GM12864 (cell line): ENCODE results near the gene NUP98.

Source experiments
- DNase-seq: peaks from one replicate; pipeline ENCODE4 v3.0.0-alpha.2; 2011; ENCODE audit warnings: low read depth
- H3K4me3 ChIP-seq: 2 replicates; pipeline ENCODE4 v1.5.1; 2011; ENCODE audit warnings: mild to moderate bottlenecking, low read depth, low read length, control low read depth
- CTCF ChIP-seq: IDR thresholded peaks from 2 replicates; pipeline ENCODE4 v1.5.1; 2011; ENCODE audit warnings: low read depth, mild to moderate bottlenecking, moderate library complexity, low read length, control low read depth, inconsistent platforms; ENCODE audit errors: missing control alignments

NUP98 gene

GRCh38 chr11:3840004-3840869 lies 42.9 kb upstream of the NUP98 start:
- no peak for TF ChIP-seq CTCF
- no peak for DNase-seq
- peak overlapping the region; percentile 74 for H3K4me3 ChIP-seq

- peak overlapping the region; percentile 74 for H3K4me3 ChIP-seq
- no peak for TF ChIP-seq CTCF
- DNase-seq, result no peak
These were observed 41.1 kb upstream of the NUP98 start for GRCh38 chr11:3838504-3838903.

- no peak for TF ChIP-seq CTCF
- DNase-seq, result no peak
- peak overlapping the region; percentile 74 for H3K4me3 ChIP-seq
These were observed 40.4 kb upstream of the NUP98 start for GRCh38 chr11:3837793-3838192.

- peak overlapping the region; percentile 74 for H3K4me3 ChIP-seq
- no peak for TF ChIP-seq CTCF
- DNase-seq, result no peak
These were observed 39.5 kb upstream of the NUP98 start for GRCh38 chr11:3836903-3837302.

GRCh38 chr11:3835751-3836150 lies 38.4 kb upstream of the NUP98 start:
- DNase-seq, result no peak
- no peak overlapping the region for H3K4me3 ChIP-seq
- no peak for TF ChIP-seq CTCF

GRCh38 chr11:3834664-3835461 lies 37.5 kb upstream of the NUP98 start:
- no peak overlapping the region for H3K4me3 ChIP-seq
- no peak for TF ChIP-seq CTCF

More at GRCh38 chr11:3834664-3835461, 37.5 kb upstream of the NUP98 start:
- DNase-seq, result no peak
